HepG2 (cell line): ENCODE measurements around the gene CNTRL. TPM values are rescaled to one million over a fixed set of nuclear protein-coding genes. Genes with fewer than 3 reads are reported as not detected.

Experiments used
- ASH2L ChIP-seq: fragments of 300-600, 200-600 bp; sonication (generic); IDR thresholded peaks from 2 replicates; pipeline ENCODE4 v1.7.0; 2017; ENCODE audit warnings: low read depth, mild to moderate bottlenecking, moderate library complexity, mixed read lengths, low read length; ENCODE audit not compliant: insufficient read length
- CENPT ChIP-seq: sonication (generic); formaldehyde crosslinking; IDR thresholded peaks from 2 replicates; pipeline ENCODE4 v1.8.0; 2022; ENCODE audit warnings: low read depth, mild to moderate bottlenecking, moderate library complexity, missing genetic modification reagents
- FOXP1 ChIP-seq, 2 experiments: fragments of 450-650 bp in 1 of 2; IDR thresholded peaks; 2 replicates each; pipeline ENCODE4 v1.6.1; 2017 to 2018; ENCODE audit warnings: antibody characterized with exemption in 1 of 2
- GATAD1 ChIP-seq: IDR thresholded peaks from 2 replicates; pipeline ENCODE4 v1.6.1; 2016; ENCODE audit warnings: missing genetic modification reagents, missing compliant biosample characterization
- IKZF5 ChIP-seq: IDR thresholded peaks from 2 replicates; pipeline ENCODE4 v1.6.1; 2018; ENCODE audit warnings: missing genetic modification reagents, mild to moderate bottlenecking, missing compliant biosample characterization
- IRF2 ChIP-seq: IDR thresholded peaks from 2 replicates; pipeline ENCODE4 v1.6.1; 2018; ENCODE audit warnings: missing genetic modification reagents, missing compliant biosample characterization
- KAT8 ChIP-seq: IDR thresholded peaks from 2 replicates; pipeline ENCODE4 v1.6.1; 2016; ENCODE audit warnings: missing genetic modification reagents, missing compliant biosample characterization
- LCORL ChIP-seq, 2 experiments: fragments of 450-650 bp in 1 of 2; sonication (generic) in 1 of 2; formaldehyde crosslinking in 1 of 2; IDR thresholded peaks; 2 replicates each; pipeline versions ENCODE4 v1.5.0 to v1.6.1; 2017 to 2020; ENCODE audit warnings: antibody characterized with exemption in 1 of 2, missing genetic modification reagents in 1 of 2
- PATZ1 ChIP-seq: sonication (generic); formaldehyde crosslinking; IDR thresholded peaks from 2 replicates; pipeline ENCODE4 v1.4.0; 2020; ENCODE audit warnings: missing genetic modification reagents
- POLR2A ChIP-seq, 2 experiments: IDR thresholded peaks; 2 replicates each; pipeline ENCODE4 v1.6.1; 2011; ENCODE audit warnings: low read depth in 2 of 2, low read length in 2 of 2, mild to moderate bottlenecking in 1 of 2, moderate library complexity in 1 of 2; ENCODE audit not compliant: insufficient read depth in 1 of 2
- SP140L ChIP-seq: sonication (generic); formaldehyde crosslinking; IDR thresholded peaks from 2 replicates; pipeline ENCODE4 v1.4.0; 2020; ENCODE audit warnings: missing genetic modification reagents, borderline replicate concordance
- TBX2 ChIP-seq: sonication (generic); formaldehyde crosslinking; IDR thresholded peaks from 2 replicates; pipeline ENCODE4 v1.5.0; 2020; ENCODE audit warnings: missing genetic modification reagents, mild to moderate bottlenecking, borderline replicate concordance
- ZNF274 ChIP-seq: sonication (generic); formaldehyde crosslinking; IDR thresholded peaks from 2 replicates; pipeline ENCODE4 v1.5.1; 2020; ENCODE audit warnings: mild to moderate bottlenecking, missing genetic modification reagents
- ZNF629 ChIP-seq: sonication (generic); formaldehyde crosslinking; conservative IDR thresholded peaks from 2 replicates; pipeline ENCODE4 v1.5.0; 2020; ENCODE audit warnings: missing genetic modification reagents
- ZNF772 ChIP-seq: sonication (generic); formaldehyde crosslinking; IDR thresholded peaks from 2 replicates; pipeline ENCODE4 v1.5.0; 2020; ENCODE audit warnings: mild to moderate bottlenecking, missing genetic modification reagents
- ZNF782 ChIP-seq: sonication (generic); formaldehyde crosslinking; IDR thresholded peaks from 2 replicates; pipeline ENCODE4 v1.4.0; 2020; ENCODE audit warnings: missing genetic modification reagents, mild to moderate bottlenecking, borderline replicate concordance
- polyA plus RNA-seq, 8 experiments: library from polyadenylated mRNA; depleted of rRNA in 3 of 8; stranded (reverse) in 7 of 8; unstranded in 1 of 8; fragments of >200 nt; fragmentation: Illumina TruSeq in 4 of 8; extraction: Trizol in 4 of 8; gene quantifications; 2 replicates each; pipeline versions ENCODE4 v1.2.1 to v1.2.3, GENCODE V29; 2011 to 2016; ENCODE audit warnings: low read depth in 4 of 8, missing spikeins in 1 of 8, mixed read lengths in 1 of 8; ENCODE audit not compliant: insufficient read depth in 1 of 8
- total RNA-seq, 5 experiments: library from RNA; depleted of rRNA; stranded (reverse); fragments of >200 nt; fragmentation: Illumina TruSeq; extraction: Trizol; gene quantifications; 2 replicates each; pipeline ENCODE4 v1.2.3, GENCODE V29; 2016; ENCODE audit warnings: low read depth in 1 of 5
- TF ChIP-seq, protein P1 (sequence below): sonication (generic); formaldehyde crosslinking; IDR thresholded peaks from 2 replicates; pipeline ENCODE4 v1.4.0; 2020; ENCODE audit warnings: missing genetic modification reagents, borderline replicate concordance
- TF ChIP-seq, protein P2 (sequence below): sonication (generic); formaldehyde crosslinking; conservative IDR thresholded peaks from 2 replicates; pipeline ENCODE4 v1.4.0; 2020; ENCODE audit warnings: mild to moderate bottlenecking, missing genetic modification reagents, moderate library complexity

CNTRL gene
- total and polyA plus RNA-seq, 2 of the 13 experiments (the other 11 are each of a cell fraction or from before 2014, with no cell fraction given): 7.5 to 11.8 TPM

GRCh38 chr9:121053544-121053943 lies 21.2 kb upstream of the CNTRL start (continued):
- TF ChIP-seq, protein P1, sequence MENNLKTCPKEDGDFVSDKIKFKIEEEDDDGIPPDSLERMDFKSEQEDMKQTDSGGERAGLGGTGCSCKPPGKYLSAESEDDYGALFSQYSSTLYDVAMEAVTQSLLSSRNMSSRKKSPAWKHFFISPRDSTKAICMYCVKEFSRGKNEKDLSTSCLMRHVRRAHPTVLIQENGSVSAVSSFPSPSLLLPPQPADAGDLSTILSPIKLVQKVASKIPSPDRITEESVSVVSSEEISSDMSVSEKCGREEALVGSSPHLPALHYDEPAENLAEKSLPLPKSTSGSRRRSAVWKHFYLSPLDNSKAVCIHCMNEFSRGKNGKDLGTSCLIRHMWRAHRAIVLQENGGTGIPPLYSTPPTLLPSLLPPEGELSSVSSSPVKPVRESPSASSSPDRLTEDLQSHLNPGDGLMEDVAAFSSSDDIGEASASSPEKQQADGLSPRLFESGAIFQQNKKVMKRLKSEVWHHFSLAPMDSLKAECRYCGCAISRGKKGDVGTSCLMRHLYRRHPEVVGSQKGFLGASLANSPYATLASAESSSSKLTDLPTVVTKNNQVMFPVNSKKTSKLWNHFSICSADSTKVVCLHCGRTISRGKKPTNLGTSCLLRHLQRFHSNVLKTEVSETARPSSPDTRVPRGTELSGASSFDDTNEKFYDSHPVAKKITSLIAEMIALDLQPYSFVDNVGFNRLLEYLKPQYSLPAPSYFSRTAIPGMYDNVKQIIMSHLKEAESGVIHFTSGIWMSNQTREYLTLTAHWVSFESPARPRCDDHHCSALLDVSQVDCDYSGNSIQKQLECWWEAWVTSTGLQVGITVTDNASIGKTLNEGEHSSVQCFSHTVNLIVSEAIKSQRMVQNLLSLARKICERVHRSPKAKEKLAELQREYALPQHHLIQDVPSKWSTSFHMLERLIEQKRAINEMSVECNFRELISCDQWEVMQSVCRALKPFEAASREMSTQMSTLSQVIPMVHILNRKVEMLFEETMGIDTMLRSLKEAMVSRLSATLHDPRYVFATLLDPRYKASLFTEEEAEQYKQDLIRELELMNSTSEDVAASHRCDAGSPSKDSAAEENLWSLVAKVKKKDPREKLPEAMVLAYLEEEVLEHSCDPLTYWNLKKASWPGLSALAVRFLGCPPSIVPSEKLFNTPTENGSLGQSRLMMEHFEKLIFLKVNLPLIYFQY: no peak
- peak; percentile 22; the same call in 1 of the 2 replicates for TF ChIP-seq IKZF5 (CRISPR knock-in tag)
- TF ChIP-seq LCORL (IDR thresholded peaks at IDR 0.05): no peak
- TF ChIP-seq LCORL (CRISPR knock-in tag; IDR thresholded peaks at IDR 0.05): peak; percentile 89
- peak; percentile 68 for TF ChIP-seq ASH2L
- TF ChIP-seq ZNF772 (CRISPR knock-in tag): peak; percentile 62; the same call in 1 of the 2 replicates
- TF ChIP-seq, protein P2, sequence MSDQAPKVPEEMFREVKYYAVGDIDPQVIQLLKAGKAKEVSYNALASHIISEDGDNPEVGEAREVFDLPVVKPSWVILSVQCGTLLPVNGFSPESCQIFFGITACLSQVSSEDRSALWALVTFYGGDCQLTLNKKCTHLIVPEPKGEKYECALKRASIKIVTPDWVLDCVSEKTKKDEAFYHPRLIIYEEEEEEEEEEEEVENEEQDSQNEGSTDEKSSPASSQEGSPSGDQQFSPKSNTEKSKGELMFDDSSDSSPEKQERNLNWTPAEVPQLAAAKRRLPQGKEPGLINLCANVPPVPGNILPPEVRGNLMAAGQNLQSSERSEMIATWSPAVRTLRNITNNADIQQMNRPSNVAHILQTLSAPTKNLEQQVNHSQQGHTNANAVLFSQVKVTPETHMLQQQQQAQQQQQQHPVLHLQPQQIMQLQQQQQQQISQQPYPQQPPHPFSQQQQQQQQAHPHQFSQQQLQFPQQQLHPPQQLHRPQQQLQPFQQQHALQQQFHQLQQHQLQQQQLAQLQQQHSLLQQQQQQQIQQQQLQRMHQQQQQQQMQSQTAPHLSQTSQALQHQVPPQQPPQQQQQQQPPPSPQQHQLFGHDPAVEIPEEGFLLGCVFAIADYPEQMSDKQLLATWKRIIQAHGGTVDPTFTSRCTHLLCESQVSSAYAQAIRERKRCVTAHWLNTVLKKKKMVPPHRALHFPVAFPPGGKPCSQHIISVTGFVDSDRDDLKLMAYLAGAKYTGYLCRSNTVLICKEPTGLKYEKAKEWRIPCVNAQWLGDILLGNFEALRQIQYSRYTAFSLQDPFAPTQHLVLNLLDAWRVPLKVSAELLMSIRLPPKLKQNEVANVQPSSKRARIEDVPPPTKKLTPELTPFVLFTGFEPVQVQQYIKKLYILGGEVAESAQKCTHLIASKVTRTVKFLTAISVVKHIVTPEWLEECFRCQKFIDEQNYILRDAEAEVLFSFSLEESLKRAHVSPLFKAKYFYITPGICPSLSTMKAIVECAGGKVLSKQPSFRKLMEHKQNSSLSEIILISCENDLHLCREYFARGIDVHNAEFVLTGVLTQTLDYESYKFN (CRISPR knock-in tag): peak; percentile 82
- no peak for TF ChIP-seq ZNF274 (CRISPR knock-in tag)
- TF ChIP-seq TBX2 (CRISPR knock-in tag): peak; percentile 68; the same call in 1 of the 2 replicates
- no peak for TF ChIP-seq ZNF782
- TF ChIP-seq ZNF629 (CRISPR knock-in tag): no peak; the same call in 1 of the 2 replicates
- peak; percentile 83 for TF ChIP-seq KAT8 (CRISPR knock-in tag)
- no peak for TF ChIP-seq SP140L (CRISPR knock-in tag)
- TF ChIP-seq GATAD1 (CRISPR knock-in tag): peak; percentile 56; the same call in 1 of the 2 replicates
- peak; percentile 79; the same call in 1 of the 2 replicates for TF ChIP-seq IRF2 (CRISPR knock-in tag)
- peak; percentile 43 to 62; a peak in 3 of 4 replicates for TF ChIP-seq POLR2A (IDR thresholded peaks at IDR 0.05; ENCODE audit: insufficient read depth in 1 of 2, low read depth in 2 of 2, low read length in 2 of 2)
- TF ChIP-seq FOXP1 (IDR thresholded peaks at IDR 0.05): no peak
- TF ChIP-seq FOXP1 (CRISPR knock-in tag; IDR thresholded peaks at IDR 0.05): peak; percentile 63
- TF ChIP-seq PATZ1 (CRISPR knock-in tag): peak; percentile 88
- no peak for TF ChIP-seq CENPT (CRISPR knock-in tag)
